Gastrocnemius medialis (tissue), 4 donors: ENCODE data around the gene HTT. TPM values are rescaled to one million over a fixed set of nuclear protein-coding genes. Genes with fewer than 3 reads are reported as not detected.
A peak's percentile ranks its signal among the peaks of the same experiment; 100 is the strongest.

Experiments used
- ATAC-seq, 2 donors: fragments of 150-250 bp; one replicate each; pipeline ENCODE4 v1.9.1; 2016
- DNase-seq, 2 donors: peaks; one replicate each; pipeline ENCODE4 v3.0.0-alpha.2; 2019
- H3K27ac ChIP-seq, 4 donors: fragments of 200-600 bp; sonication (generic); 1 replicate in 1 of 4; 2 replicates in 3 of 4; pipeline ENCODE4 v1.5.1; 2016 to 2018; ENCODE audit warnings: mild to moderate bottlenecking in 2 of 4, moderate library complexity in 1 of 4
- H3K27me3 ChIP-seq, 3 donors: fragments of 200-600 bp; sonication (generic) in 2 of 3; 1 replicate in 1 of 3; 2 replicates in 2 of 3; pipeline versions ENCODE4 v1.5.1 to v1.6.0; 2016 to 2019; ENCODE audit warnings: mild to moderate bottlenecking in 1 of 3, moderate library complexity in 1 of 3
- H3K36me3 ChIP-seq, 2 donors: fragments of 200-600 bp; sonication (generic) in 1 of 2; one replicate each; pipeline ENCODE4 v1.5.1; 2017 to 2018
- H3K4me1 ChIP-seq, 2 donors: fragments of 200-600 bp; sonication (generic) in 1 of 2; one replicate each; pipeline ENCODE4 v1.5.1; 2016 to 2017; ENCODE audit warnings: mild to moderate bottlenecking in 2 of 2
- H3K4me3 ChIP-seq, 4 donors: fragments of 200-600 bp; sonication (generic) in 3 of 4; 1 replicate in 1 of 4; 2 replicates in 3 of 4; pipeline ENCODE4 v1.5.1; 2016 to 2019; ENCODE audit warnings: mild to moderate bottlenecking in 2 of 4
- H3K9me3 ChIP-seq, 3 donors: fragments of 200-600 bp; sonication (generic) in 2 of 3; 1 replicate in 1 of 3; 2 replicates in 2 of 3; pipeline ENCODE4 v1.5.1; 2016 to 2019
- CTCF ChIP-seq, 5 experiments: fragments of 450-650 bp in 3 of 5; fragments of 200-600 bp in 2 of 5; sonication (generic) in 2 of 5; IDR thresholded peaks in 4 of 5; conservative IDR thresholded peaks in 1 of 5; 1 replicate in 4 of 5; 2 replicates in 1 of 5; pipeline ENCODE4 v1.5.1; 2016 to 2019; ENCODE audit warnings: antibody characterized with exemption in 5 of 5, mild to moderate bottlenecking in 3 of 5, moderate library complexity in 3 of 5
- POLR2A ChIP-seq, 2 donors: fragments of 450-650 bp; IDR thresholded peaks; one replicate each; pipeline ENCODE4 v1.6.1; 2017; ENCODE audit warnings: antibody characterized with exemption in 2 of 2, mild to moderate bottlenecking in 2 of 2, moderate library complexity in 2 of 2
- in situ Hi-C, 4 donors: fragments of 200-750 bp; cut with MboI; loops; one replicate each; pipeline versions ENCODE4 v1.15.0 to v1.8.0; 2017; ENCODE audit warnings: low sequenced_read_pairs in 4 of 4
- intact Hi-C: fragments of 100-400 bp; cut with DNase I; formaldehyde crosslinking; loops from one replicate; pipeline ENCODE4 v1.15.1; 2023; ENCODE audit warnings: low total_unique reads
- total RNA-seq, 4 donors: library from RNA; depleted of rRNA; stranded (reverse); fragments of >200 nt; gene quantifications; one replicate each; pipeline versions ENCODE4 v1.1.0 to v1.2.3, GENCODE V29; 2016

Gene HTT
- total RNA-seq, 4 donors from 2014 or later, result 23.5 to 73.0 (median 51.1) TPM

GRCh38 chr4:3257556-3258482, 183.3 kb downstream of the HTT start:
- TF ChIP-seq POLR2A (IDR thresholded peaks at IDR 0.05), result no peak
- TF ChIP-seq CTCF (IDR thresholded peaks at IDR 0.05 in 4 of 5, conservative IDR thresholded peaks at IDR 0.05 in 1 of 5), result no peak
- Histone ChIP-seq H3K36me3 (peaks cover 0 to 7% of the 10 kb centered on the region in 2 donors), H3K9me3 (no peaks in the 10 kb centered on the region), H3K4me3 (no peak overlapping the region), H3K4me1 (no peaks in the 10 kb centered on the region), H3K27me3 (no peaks in the 10 kb centered on the region), H3K27ac (peak overlapping the region in 1 of 4 donors; percentile 58)
- in situ Hi-C loops, result no loop called here
- ATAC-seq (peak in 1 of 2 donors; percentile 22), DNase-seq (no peak)
- intact Hi-C loops, result no loop called here

- Histone ChIP-seq H3K4me1 (no peaks in the 10 kb centered on the region), H3K36me3 (no peaks in the 10 kb centered on the region), H3K27me3 (no peaks in the 10 kb centered on the region), H3K4me3 (no peak overlapping the region), H3K27ac (no peak overlapping the region), H3K9me3 (no peaks in the 10 kb centered on the region)
- intact Hi-C loops (no loop called here), in situ Hi-C loops (no loop called here)
- no peak for TF ChIP-seq CTCF (IDR thresholded peaks at IDR 0.05 in 4 of 5, conservative IDR thresholded peaks at IDR 0.05 in 1 of 5)
- TF ChIP-seq POLR2A (IDR thresholded peaks at IDR 0.05), result no peak
- no peak for ATAC-seq
- no peak for DNase-seq
Measured at GRCh38 chr4:3261411-3262207, 187.1 kb downstream of the HTT start.

GRCh38 chr4:3262208-3263052, 187.9 kb downstream of the HTT start:
- Histone ChIP-seq H3K4me1 (no peaks in the 10 kb centered on the region), H3K9me3 (no peaks in the 10 kb centered on the region), H3K36me3 (no peaks in the 10 kb centered on the region), H3K4me3 (no peak overlapping the region), H3K27ac (no peak overlapping the region), H3K27me3 (no peaks in the 10 kb centered on the region)
- DNase-seq (peak in 1 of 2 donors; percentile 10), ATAC-seq (no peak)
- intact Hi-C loops, result no loop called here
- in situ Hi-C loops, result no loop called here
- TF ChIP-seq CTCF (IDR thresholded peaks at IDR 0.05 in 4 of 5, conservative IDR thresholded peaks at IDR 0.05 in 1 of 5), result no peak
- no peak for TF ChIP-seq POLR2A (IDR thresholded peaks at IDR 0.05)

GRCh38 chr4:3263053-3263875, 188.8 kb downstream of the HTT start:
- ATAC-seq, result no peak
- Histone ChIP-seq H3K27ac (no peak overlapping the region), H3K27me3 (no peaks in the 10 kb centered on the region), H3K4me3 (no peak overlapping the region), H3K9me3 (no peaks in the 10 kb centered on the region), H3K4me1 (no peaks in the 10 kb centered on the region), H3K36me3 (no peaks in the 10 kb centered on the region)
- in situ Hi-C loops (no loop called here), intact Hi-C loops (no loop called here)
- no peak for DNase-seq
- TF ChIP-seq POLR2A (IDR thresholded peaks at IDR 0.05) (no peak), CTCF (IDR thresholded peaks at IDR 0.05 in 4 of 5, conservative IDR thresholded peaks at IDR 0.05 in 1 of 5) (no peak)
